H1 (cell line): ENCODE data around the gene BTC. TPM values are rescaled to one million over a fixed set of nuclear protein-coding genes. Genes with fewer than 3 reads are reported as not detected.
"Not testable (repeated sequence)": the region's sequence is repeated elsewhere in the genome, so short reads cannot be mapped to it uniquely, and the experiment has no call there.

Experiments used
- CTCF ChIA-PET: fragments of 300-600 bp; sonication (Branson Sonifier 250); formaldehyde crosslinking; loops from one replicate; lab custom pipeline; 2021; ENCODE audit not compliant: partially characterized antibody; lab: Charles Lee
- POLR2A ChIA-PET: fragments of 300-600 bp; sonication (Branson Sonifier 250); formaldehyde crosslinking; loops from one replicate; lab custom pipeline; 2021; ENCODE audit warnings: inconsistent platforms; ENCODE audit not compliant: partially characterized antibody; lab: Charles Lee
- DNase-seq, 2 experiments: peaks; one replicate each; pipeline versions ENCODE4 v3.0.0 to v3.0.0-alpha.2; 2010 to 2022; ENCODE audit warnings: low spot score in 2 of 2, low read depth in 1 of 2, mixed read lengths in 1 of 2
- FAIRE-seq: peaks from 2 replicates; lab custom pipeline; 2011; peaks lifted over from hg19 to GRCh38; lab: Jason Lieb, UNC
- H2AFZ ChIP-seq: 2 replicates; pipeline ENCODE4 v1.8.1; 2012; ENCODE audit warnings: low read length, inconsistent platforms
- H2AK5ac ChIP-seq: 2 replicates; pipeline ENCODE4 v1.6.1; 2013; ENCODE audit warnings: low read depth, low read length
- H2BK120ac ChIP-seq: replicated peaks from 2 replicates; pipeline ENCODE3; 2013; ENCODE audit warnings: low read depth, low read length, inconsistent platforms
- H2BK12ac ChIP-seq: 2 replicates; pipeline ENCODE4 v1.6.1; 2013; ENCODE audit warnings: low read depth, low read length
- H2BK15ac ChIP-seq: 2 replicates; pipeline ENCODE4 v1.6.1; 2013; ENCODE audit warnings: low read length
- H2BK20ac ChIP-seq: 2 replicates; pipeline ENCODE4 v1.6.1; 2013; ENCODE audit warnings: low read length
- H2BK5ac ChIP-seq: 2 replicates; pipeline ENCODE4 v1.6.1; 2013; ENCODE audit warnings: low read depth, low read length
- H3K14ac ChIP-seq: 2 replicates; pipeline ENCODE4 v1.6.1; 2013; ENCODE audit warnings: inconsistent platforms; ENCODE audit not compliant: insufficient read length
- H3K18ac ChIP-seq: 2 replicates; pipeline ENCODE4 v1.6.1; 2013; ENCODE audit warnings: low read length; ENCODE audit errors: extremely low read depth
- H3K23ac ChIP-seq: 2 replicates; pipeline ENCODE4 v1.6.1; 2013; ENCODE audit warnings: inconsistent platforms; ENCODE audit not compliant: insufficient read length
- H3K23me2 ChIP-seq: 2 replicates; pipeline ENCODE4 v1.6.1; 2013; ENCODE audit warnings: low read depth, low read length
- H3K27ac ChIP-seq: 2 replicates; pipeline ENCODE4 v1.6.1; 2011; ENCODE audit warnings: low read depth, low read length, inconsistent platforms
- H3K27me3 ChIP-seq, 4 experiments: replicated peaks in 1 of 4; 1 replicate in 1 of 4; 2 replicates in 3 of 4; pipeline versions ENCODE4 v1.6.1 to v1.8.1; 2011 to 2013; ENCODE audit warnings: low read length in 3 of 4, mild to moderate bottlenecking in 3 of 4, inconsistent platforms in 2 of 4, mixed read lengths in 2 of 4, moderate library complexity in 1 of 4; ENCODE audit not compliant: control insufficient read depth in 3 of 4, insufficient read depth in 3 of 4; ENCODE audit errors: extremely low read depth in 1 of 4
- H3K36me3 ChIP-seq, 4 experiments: 2 replicates each; pipeline versions ENCODE4 v1.6.1 to v1.8.1; 2011 to 2013; ENCODE audit warnings: mild to moderate bottlenecking in 4 of 4, low read length in 3 of 4, moderate library complexity in 2 of 4, control low read depth in 1 of 4, inconsistent platforms in 1 of 4; ENCODE audit not compliant: insufficient read depth in 4 of 4, control insufficient read depth in 2 of 4
- H3K4ac ChIP-seq: replicated peaks from 2 replicates; pipeline ENCODE3; 2013; ENCODE audit warnings: low read length, low read depth, mixed read lengths, inconsistent platforms; ENCODE audit not compliant: insufficient read length
- H3K4me1 ChIP-seq, 4 experiments: replicated peaks in 1 of 4; 1 replicate in 1 of 4; 2 replicates in 3 of 4; pipeline versions ENCODE4 v1.6.1 to v1.8.1; 2011 to 2013; ENCODE audit warnings: low read length in 3 of 4, inconsistent platforms in 2 of 4, mixed read lengths in 1 of 4; ENCODE audit not compliant: insufficient read depth in 4 of 4, control insufficient read depth in 3 of 4
- H3K4me2 ChIP-seq, 2 experiments: 2 replicates each; pipeline versions ENCODE4 v1.6.1 to v1.8.1; 2011 to 2013; ENCODE audit warnings: low read depth in 2 of 2, low read length in 2 of 2, control low read depth in 1 of 2, inconsistent platforms in 1 of 2, mild to moderate bottlenecking in 1 of 2; ENCODE audit not compliant: insufficient read depth in 1 of 2
- H3K4me3 ChIP-seq, 4 experiments: fragments of 200-600, 300-600 bp in 1 of 4; sonication (generic), shearing (Covaris generic), sonication (Bioruptor Twin) in 1 of 4; 2 replicates each; pipeline versions ENCODE4 v1.5.1 to v1.8.1; 2011 to 2016; ENCODE audit warnings: low read length in 4 of 4, low read depth in 3 of 4, control low read depth in 2 of 4, inconsistent platforms in 2 of 4, mild to moderate bottlenecking in 2 of 4, mixed read lengths in 1 of 4, moderate library complexity in 1 of 4; ENCODE audit not compliant: insufficient read depth in 2 of 4; ENCODE audit errors: extremely low read depth in 1 of 4
- H3K56ac ChIP-seq: replicated peaks from 2 replicates; pipeline ENCODE3; 2013; ENCODE audit warnings: low read depth, mild to moderate bottlenecking, mixed read lengths, low read length, inconsistent platforms; ENCODE audit not compliant: insufficient read length
- H3K79me1 ChIP-seq: 2 replicates; pipeline ENCODE4 v1.6.1; 2013; ENCODE audit warnings: low read depth, low read length, control low read depth
- H3K79me2 ChIP-seq, 2 experiments: 2 replicates each; pipeline versions ENCODE4 v1.6.1 to v1.8.1; 2012 to 2013; ENCODE audit warnings: low read length in 2 of 2, mild to moderate bottlenecking in 2 of 2, inconsistent platforms in 1 of 2; ENCODE audit not compliant: insufficient read depth in 2 of 2, control insufficient read depth in 1 of 2
- H3K9ac ChIP-seq, 4 experiments: replicated peaks in 1 of 4; 1 replicate in 1 of 4; 2 replicates in 3 of 4; pipeline versions ENCODE4 v1.6.1 to v1.8.1; 2011 to 2013; ENCODE audit warnings: low read depth in 3 of 4, low read length in 3 of 4, control low read depth in 2 of 4, mild to moderate bottlenecking in 2 of 4, moderate library complexity in 2 of 4, inconsistent platforms in 1 of 4; ENCODE audit errors: extremely low read depth in 1 of 4
- H3K9me3 ChIP-seq, 2 experiments: 2 replicates each; pipeline versions ENCODE4 v1.6.1 to v1.8.1; 2012 to 2013; ENCODE audit warnings: mild to moderate bottlenecking in 2 of 2, moderate library complexity in 2 of 2, control low read depth in 1 of 2, inconsistent platforms in 1 of 2, low read depth in 1 of 2, low read length in 1 of 2, mixed read lengths in 1 of 2; ENCODE audit not compliant: insufficient read depth in 2 of 2
- H4K20me1 ChIP-seq, 2 experiments: replicated peaks in 1 of 2; 2 replicates each; pipeline versions ENCODE3 to v1.8.1; 2011 to 2013; ENCODE audit warnings: inconsistent platforms in 2 of 2, low read length in 2 of 2, mild to moderate bottlenecking in 1 of 2; ENCODE audit not compliant: insufficient read depth in 2 of 2, control insufficient read depth in 1 of 2
- H4K5ac ChIP-seq: 2 replicates; pipeline ENCODE4 v1.6.1; 2013; ENCODE audit warnings: low read length, low read depth, mixed read lengths, inconsistent platforms; ENCODE audit not compliant: insufficient read length
- H4K8ac ChIP-seq: 2 replicates; pipeline ENCODE4 v1.8.0; 2013; ENCODE audit warnings: mild to moderate bottlenecking, moderate library complexity, low read length, inconsistent platforms; ENCODE audit not compliant: insufficient read depth; ENCODE audit errors: extremely low read depth
- H4K91ac ChIP-seq: replicated peaks from 2 replicates; pipeline ENCODE3; 2013; ENCODE audit warnings: low read length, mixed read lengths, inconsistent platforms; ENCODE audit not compliant: insufficient read length
- WGBS, 2 experiments: shearing (Covaris generic) in 1 of 2; methylation state at CpG; one replicate each; pipeline versions ENCODE4 v1.1.6 to v1.1.7; 2013 to 2015; ENCODE audit warnings: low lambda C conversion rate in 2 of 2, mixed read lengths in 2 of 2, inconsistent platforms in 1 of 2, low coverage in 1 of 2, missing lambda C conversion rate in 1 of 2; ENCODE audit not compliant: insufficient replicate concordance in 2 of 2, insufficient coverage in 1 of 2, insufficient read length in 1 of 2; ENCODE audit errors: extremely low coverage in 1 of 2, missing lambda C conversion rate in 1 of 2; 5-methylcytosine and 5-hydroxymethylcytosine counted together
- polyA plus RNA-seq, 7 experiments: library from polyadenylated mRNA; depleted of rRNA in 3 of 7; stranded (reverse) in 5 of 7; unstranded in 2 of 7; fragments of >200 nt in 5 of 7; fragments of 200-250 nt in 2 of 7; gene quantifications; 1 replicate in 5 of 7; 2 replicates in 1 of 7; 4 replicates in 1 of 7; pipeline versions ENCODE4 v1.2.1 to v1.2.3, GENCODE V29; 2011 to 2013; ENCODE audit warnings: missing spikeins in 2 of 7, mixed read lengths in 2 of 7
- total RNA-seq: library from RNA; stranded (reverse); fragmentation: NEBNext Ultra II Directional; extraction: Animal tissue kit (Norgen Biotek cat#: 25700); gene quantifications from 2 replicates; pipeline ENCODE4 v1.2.1, GENCODE V29; 2021

The BTC gene
- total and polyA plus RNA-seq, 2 of the 8 experiments (the other 6 are each of a cell fraction or from before 2014, with no cell fraction given): 0.09 TPM; not detected in 1

GRCh38 chr4:74812056-74812455, 17.7 kb upstream of the BTC start:
- H3K36me3 ChIP-seq, H3K79me2 ChIP-seq, H4K20me1 ChIP-seq, H3K23ac ChIP-seq, POLR2A ChIA-PET, H4K5ac ChIP-seq, CTCF ChIA-PET, H2BK20ac ChIP-seq, H3K79me1 ChIP-seq, H3K23me2 ChIP-seq, H4K91ac ChIP-seq, H2BK15ac ChIP-seq, H3K9me3 ChIP-seq, H2BK120ac ChIP-seq, H2AK5ac ChIP-seq, H3K27ac ChIP-seq, H3K4me2 ChIP-seq, H4K8ac ChIP-seq, DNase-seq, H3K56ac ChIP-seq, H3K18ac ChIP-seq, H2AFZ ChIP-seq, H2BK12ac ChIP-seq, FAIRE-seq, H3K27me3 ChIP-seq, H3K9ac ChIP-seq, H3K14ac ChIP-seq, H3K4me1 ChIP-seq, H3K4ac ChIP-seq, H3K4me3 ChIP-seq, H2BK5ac ChIP-seq: not testable (repeated sequence)
- 89% methylated on average over 1 of the region's 3 CpGs; no CpG with 5 or more reads in 1 of the 2 experiments for WGBS, 2 experiments
